NCI-H446 treated with DMSO at 0.1 percent for 48 hours (cell line): ENCODE data around the gene PLEKHG7.
"Not testable (repeated sequence)": the region's sequence is repeated elsewhere in the genome, so short reads cannot be mapped to it uniquely, and the experiment has no call there.

Source experiments
- DNase-seq: peaks from one replicate; lab custom pipeline; 2025; lab: John Stamatoyannopoulos, UW

The PLEKHG7 gene

GRCh38 chr12:92749691-92750090 lies 46.9 kb downstream of the PLEKHG7 start:
- DNase-seq: not testable (repeated sequence)

DNA sequence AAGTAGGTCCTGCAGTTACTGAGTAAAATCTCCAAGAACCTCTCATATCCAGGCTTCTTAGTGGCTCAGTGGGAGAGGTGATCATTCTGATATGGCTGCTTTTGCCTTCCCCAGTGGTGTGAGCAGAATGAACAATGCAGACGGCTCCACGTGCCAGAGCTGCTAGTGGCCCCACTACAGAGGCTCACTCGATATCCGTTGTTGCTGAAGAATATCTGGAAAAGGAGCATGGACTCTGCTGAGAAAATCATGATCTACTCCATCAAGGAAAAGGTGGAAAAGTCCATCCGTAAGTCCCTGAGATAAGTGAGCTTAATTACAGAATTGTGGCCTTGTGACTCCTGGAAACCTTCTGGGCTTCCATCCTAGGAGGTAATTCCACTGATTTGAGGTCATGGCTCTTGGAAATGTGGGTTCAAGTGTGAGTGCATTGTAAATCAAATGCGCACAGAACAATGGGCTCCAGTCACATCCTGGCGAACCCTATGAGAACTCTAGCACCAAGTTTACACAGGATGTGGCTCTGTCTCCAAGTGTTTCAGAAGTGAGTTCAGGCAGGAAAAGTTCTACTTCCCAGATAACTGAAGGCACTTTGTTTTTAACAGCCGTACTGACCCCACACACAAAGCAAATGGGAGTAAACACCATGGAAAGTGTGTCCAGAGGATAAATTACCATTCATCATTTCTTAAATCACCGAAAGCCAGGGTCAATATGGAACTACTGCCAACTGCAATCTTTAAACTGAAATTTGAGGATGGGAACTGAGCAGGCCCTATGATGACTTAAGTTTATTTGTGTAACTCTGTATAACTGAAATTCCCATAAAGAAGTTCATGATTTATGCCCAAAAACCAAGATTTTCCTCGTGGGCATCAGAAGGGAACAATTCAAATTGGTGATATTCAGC lies 51.4 kb downstream of the PLEKHG7 start:
- no peak for DNase-seq

DNA sequence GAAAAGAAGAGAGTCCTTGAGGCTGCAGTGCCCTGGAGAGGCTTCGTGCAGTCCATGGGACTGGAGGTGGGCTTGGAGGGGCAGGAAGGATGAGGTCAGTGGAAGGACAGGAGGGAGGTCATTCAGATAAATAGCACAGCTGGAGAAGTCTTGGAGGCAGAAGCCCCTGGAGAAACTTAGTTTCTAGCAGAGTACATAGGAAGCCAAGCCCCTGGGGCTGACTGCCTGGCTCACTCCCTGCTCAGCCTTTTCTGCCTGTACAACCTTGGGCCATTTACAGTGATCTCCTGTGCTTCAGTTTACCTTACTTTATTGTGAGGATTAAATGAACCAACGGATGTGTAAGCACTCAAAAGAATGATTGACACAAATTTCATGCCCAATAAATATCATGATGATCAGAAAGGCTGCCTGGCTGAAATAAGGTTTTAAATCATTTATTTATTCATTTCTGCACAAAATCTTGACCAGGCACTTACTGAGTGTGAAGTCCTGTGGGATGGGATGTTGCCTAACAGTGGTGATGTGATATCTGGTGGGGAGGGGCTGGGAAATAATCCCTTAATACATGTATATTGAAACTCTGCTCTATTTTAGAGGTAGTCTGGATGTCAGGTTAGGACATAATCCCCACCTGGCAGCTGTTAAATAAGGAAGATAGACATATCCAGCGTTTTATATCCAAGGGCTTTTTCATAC lies 54.3 kb downstream of the PLEKHG7 start:
- no peak for DNase-seq

- DNase-seq: no peak
Observed at GRCh38 chr12:92757597-92758121, 54.9 kb downstream of the PLEKHG7 start.

DNA sequence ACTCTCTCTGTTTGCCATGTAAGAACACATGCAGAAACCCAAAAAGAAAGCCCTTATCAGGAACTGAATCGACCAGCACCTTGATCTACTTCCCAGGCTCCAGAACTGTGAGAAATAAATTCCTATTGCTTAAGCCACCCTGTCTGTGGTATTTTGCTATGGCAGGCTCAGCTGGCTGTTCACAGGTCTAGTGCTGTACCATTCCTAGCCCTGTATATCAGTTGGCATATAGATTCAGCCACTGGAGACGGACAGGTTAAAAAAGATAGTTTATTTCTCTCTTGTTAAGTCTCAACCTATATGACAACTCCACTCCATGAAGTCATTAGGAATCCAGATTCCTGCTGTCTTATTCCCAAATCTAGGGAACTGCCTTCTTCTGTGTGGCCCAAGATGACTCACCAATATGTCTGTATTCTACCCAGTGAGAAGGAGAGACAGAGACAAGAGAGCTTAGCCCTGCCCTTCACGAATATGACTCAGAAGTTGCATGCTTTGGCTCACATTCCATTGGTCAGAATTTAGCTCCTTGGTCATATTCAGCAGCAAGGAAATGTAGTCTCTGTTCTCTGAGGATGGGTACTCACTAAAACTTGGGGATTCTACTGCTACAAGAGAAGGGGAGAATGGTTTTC lies 57.0 kb downstream of the PLEKHG7 start:
- DNase-seq: no peak

- no peak for DNase-seq
Observed at GRCh38 chr12:92762773-92763172, 60.0 kb downstream of the PLEKHG7 start.

GRCh38 chr12:92764831-92765230 lies 62.0 kb downstream of the PLEKHG7 start:
- no peak for DNase-seq

GRCh38 chr12:92765871-92766270 lies 63.1 kb downstream of the PLEKHG7 start:
- no peak for DNase-seq

GRCh38 chr12:92769124-92769901 lies 66.5 kb downstream of the PLEKHG7 start:
- no peak for DNase-seq

- DNase-seq: no peak
Observed at GRCh38 chr12:92771001-92771400, 68.2 kb downstream of the PLEKHG7 start.

DNA sequence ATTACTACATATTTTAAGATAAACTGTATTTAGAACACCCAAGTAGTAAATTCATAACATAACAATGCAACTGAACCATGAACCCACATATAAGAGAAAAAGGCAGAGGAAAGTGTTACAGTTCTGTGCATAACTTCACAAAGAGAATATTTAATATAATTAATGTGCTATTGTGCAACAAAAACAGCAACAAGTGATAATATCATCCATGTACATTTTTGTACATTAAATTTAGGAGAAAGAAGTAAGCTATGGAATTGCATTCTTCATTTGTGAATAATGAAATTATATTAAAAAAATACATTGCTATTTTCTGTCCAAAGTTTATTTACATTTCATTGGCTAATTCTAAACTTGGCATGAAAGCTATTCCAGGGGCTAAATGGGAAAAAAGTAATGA lies 72.6 kb downstream of the PLEKHG7 start:
- DNase-seq: no peak

GRCh38 chr12:92778525-92778924 lies 75.7 kb downstream of the PLEKHG7 start:
- DNase-seq: no peak

- DNase-seq: no peak
Observed at GRCh38 chr12:92779902-92780301, 77.1 kb downstream of the PLEKHG7 start.

- DNase-seq: no peak
Observed at GRCh38 chr12:92784356-92784755, 81.6 kb downstream of the PLEKHG7 start.

GRCh38 chr12:92784797-92785562 lies 82.2 kb downstream of the PLEKHG7 start:
- peak; percentile 53 for DNase-seq

GRCh38 chr12:92785563-92785950 lies 82.8 kb downstream of the PLEKHG7 start:
- no peak for DNase-seq

DNA sequence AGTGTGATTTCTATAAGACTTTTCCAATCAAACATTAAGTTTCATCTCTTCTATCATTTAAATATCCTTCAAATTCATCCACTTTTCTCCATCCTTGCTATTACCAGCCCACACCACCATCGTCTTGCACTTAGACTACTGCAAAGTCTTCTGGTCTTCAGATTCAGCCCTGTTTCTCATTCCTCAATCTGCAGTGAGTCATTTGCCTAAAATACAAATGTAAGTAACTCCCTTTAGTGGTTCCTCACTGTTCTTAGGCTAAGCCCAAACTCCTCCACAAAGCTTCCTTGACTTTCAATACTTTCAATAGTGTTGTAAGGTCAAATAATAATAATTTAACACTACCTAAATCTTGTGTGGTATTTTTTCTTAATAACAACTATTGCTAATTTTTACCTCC lies 83.3 kb downstream of the PLEKHG7 start:
- DNase-seq: no peak

DNA sequence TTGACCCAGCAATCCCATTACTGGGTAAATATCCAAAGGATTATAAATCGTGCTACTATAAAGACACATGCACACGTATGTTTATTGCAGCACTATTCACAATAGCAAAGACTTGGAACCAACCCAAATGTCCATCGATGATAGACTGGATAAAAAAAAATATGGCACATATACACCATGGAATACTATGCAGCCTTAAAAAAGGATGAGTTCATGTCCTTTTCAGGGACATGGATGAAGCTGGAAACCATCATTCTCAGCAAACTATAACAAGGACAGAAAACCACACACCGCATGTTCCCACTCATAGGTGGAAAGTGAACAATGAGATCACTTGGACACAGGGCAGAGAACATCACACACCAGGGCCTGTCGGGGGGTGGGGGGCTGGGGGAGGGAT lies 91.6 kb downstream of the PLEKHG7 start:
- not testable (repeated sequence) for DNase-seq

- no peak for DNase-seq
Observed at GRCh38 chr12:92794814-92795213, 92.0 kb downstream of the PLEKHG7 start.

GRCh38 chr12:92796650-92797049 lies 93.9 kb downstream of the PLEKHG7 start:
- no peak for DNase-seq

DNA sequence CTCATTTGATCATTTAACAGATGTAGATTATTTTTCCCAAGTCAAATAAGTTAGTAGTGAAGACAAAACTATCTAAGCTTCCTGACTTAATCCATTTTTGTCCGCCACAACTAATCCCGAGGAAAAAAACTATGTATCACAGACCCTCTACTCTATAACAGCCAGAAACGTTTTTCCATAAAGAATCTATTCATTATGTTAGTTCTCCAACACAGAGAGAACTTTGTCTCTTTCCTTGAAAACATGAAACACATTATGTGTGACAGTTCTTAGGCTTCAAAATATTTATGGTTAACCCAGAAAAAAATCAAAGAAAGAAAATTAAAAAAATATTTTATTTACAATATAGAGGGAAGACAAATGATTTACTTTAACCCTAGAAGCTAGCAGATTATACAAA lies 100.1 kb downstream of the PLEKHG7 start:
- no peak for DNase-seq
